CD1c-positive myeloid dendritic cell (primary cell): ENCODE results near the gene CEND1.

Experiments used
- DNase-seq: peaks from one replicate; pipeline ENCODE4 v3.0.0-alpha.2; 2016; ENCODE audit errors: extremely low spot score

The CEND1 gene

GRCh38 chr11:827146-827896 is 37.4 kb upstream of the CEND1 start:
- DNase-seq: no peak

GRCh38 chr11:826836-827145 is 36.9 kb upstream of the CEND1 start:
- no peak for DNase-seq

GRCh38 chr11:826227-826621 is 36.3 kb upstream of the CEND1 start:
- no peak for DNase-seq

- no peak for DNase-seq
Measured at GRCh38 chr11:825366-826226, 35.7 kb upstream of the CEND1 start.

GRCh38 chr11:824942-825341 is 35.1 kb upstream of the CEND1 start:
- DNase-seq: no peak

- DNase-seq: no peak
Measured at GRCh38 chr11:824292-824880, 34.5 kb upstream of the CEND1 start.

- DNase-seq: no peak
Measured at GRCh38 chr11:823441-824291, 33.8 kb upstream of the CEND1 start.

GRCh38 chr11:821512-822371 is 31.9 kb upstream of the CEND1 start:
- peak; percentile 54 for DNase-seq

- peak; percentile 82 for DNase-seq
Measured at GRCh38 chr11:820655-821511, 31.0 kb upstream of the CEND1 start.

- peak; percentile 94 for DNase-seq
Measured at GRCh38 chr11:819943-820649, 30.2 kb upstream of the CEND1 start.

- DNase-seq: peak; percentile 94
Measured at GRCh38 chr11:819129-819931, 29.4 kb upstream of the CEND1 start.

GRCh38 chr11:818396-819128 is 28.7 kb upstream of the CEND1 start, which contains the start of gene PNPLA2:
PNPLA2 (plus strand) TSS chr11:818914; CDS start chr11:819719, 805 bp downstream.
- DNase-seq: peak; percentile 24

GRCh38 chr11:816433-816779 is 26.5 kb upstream of the CEND1 start:
- no peak for DNase-seq

- DNase-seq: no peak
Measured at GRCh38 chr11:815675-816432, 26.0 kb upstream of the CEND1 start.

GRCh38 chr11:813456-814096 is 23.7 kb upstream of the CEND1 start:
- no peak for DNase-seq

GRCh38 chr11:813072-813455 is 23.2 kb upstream of the CEND1 start:
- no peak for DNase-seq

- DNase-seq: no peak
Measured at GRCh38 chr11:812390-812789, 22.5 kb upstream of the CEND1 start.
